HG03442 (cell line): ENCODE data around the gene CTIF.

ENCODE experiments used
- ATAC-seq: cut with Tn5 transposase; IDR thresholded peaks from one replicate; pipeline ENCODE4 v1.9.1; 2021; ENCODE audit warnings: mild to moderate bottlenecking, moderate library complexity; ENCODE audit not compliant: unreplicated experiment

CTIF gene

DNA sequence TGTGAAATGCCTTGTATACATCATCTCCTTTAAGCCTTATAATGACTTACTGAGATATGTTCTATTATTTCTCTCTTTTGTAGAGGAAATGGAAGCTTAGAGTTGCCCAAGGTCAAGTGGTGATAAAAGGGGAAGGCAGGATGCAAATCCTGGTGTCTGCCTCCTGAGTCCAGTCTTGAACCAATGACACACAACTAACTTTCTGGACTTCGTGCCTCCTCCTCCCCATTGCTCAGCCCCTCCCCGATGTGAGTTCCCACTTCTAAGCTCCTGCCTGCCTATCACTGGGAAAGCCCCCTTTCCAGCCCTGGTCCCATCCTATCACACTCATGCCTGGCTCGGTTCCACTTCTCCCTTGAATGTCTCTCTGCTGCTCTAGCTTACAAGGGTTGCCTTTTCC is 6.9 kb upstream of the CTIF start:
- ATAC-seq, result no peak

DNA sequence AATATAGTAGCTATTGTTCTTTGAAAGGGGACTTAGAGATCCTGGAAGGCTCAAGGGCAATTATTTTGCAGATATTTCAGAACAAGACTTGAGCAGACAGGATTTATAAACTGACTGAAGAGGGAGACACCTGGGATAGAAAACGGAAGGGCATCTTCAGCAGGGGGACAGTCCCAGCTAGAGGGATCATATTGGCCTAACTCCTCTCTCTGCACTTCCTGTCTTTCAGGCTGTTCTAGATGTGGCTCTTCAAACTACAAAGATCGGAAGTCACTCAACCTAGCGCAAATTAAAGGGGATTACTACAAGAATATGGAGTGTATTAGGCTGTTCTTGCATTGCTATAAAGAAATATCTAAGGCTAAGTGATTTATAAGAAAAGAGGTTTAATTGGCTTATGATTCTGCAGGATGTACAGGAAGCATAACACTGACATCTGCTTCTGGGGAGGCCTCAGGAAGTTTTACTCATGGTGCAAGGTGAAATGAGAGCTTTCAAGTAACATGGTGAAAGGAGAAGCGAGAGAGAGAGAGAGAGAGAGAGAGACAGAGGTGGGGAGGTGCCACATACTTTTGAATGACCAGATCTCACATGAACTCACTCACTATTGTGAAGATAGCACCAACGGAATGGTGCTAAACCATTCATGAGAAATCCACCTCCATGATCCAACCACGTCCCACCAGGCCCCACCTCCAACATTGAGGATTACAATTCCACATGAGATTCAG is 5.3 kb upstream of the CTIF start:
- ATAC-seq, result no peak

DNA sequence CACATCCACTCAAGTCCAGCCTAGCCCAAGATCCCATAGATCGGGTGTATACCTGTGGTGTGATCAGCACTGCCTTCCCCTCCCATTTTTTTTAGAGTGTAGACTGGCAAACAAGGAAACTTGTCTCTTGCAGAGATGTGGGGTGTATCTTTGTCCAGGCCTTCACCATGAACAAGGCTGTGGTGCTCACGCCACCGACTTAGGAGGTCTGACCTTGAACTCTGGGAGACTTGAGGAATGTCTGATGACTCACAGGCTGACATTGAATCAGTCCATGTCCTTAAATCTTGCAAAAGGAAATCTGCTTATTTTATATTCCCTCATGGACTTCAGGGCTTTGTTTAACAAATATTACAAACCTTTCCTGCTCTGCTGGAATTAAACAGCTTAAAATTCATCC is 4.5 kb upstream of the CTIF start:
- ATAC-seq, result no peak

DNA sequence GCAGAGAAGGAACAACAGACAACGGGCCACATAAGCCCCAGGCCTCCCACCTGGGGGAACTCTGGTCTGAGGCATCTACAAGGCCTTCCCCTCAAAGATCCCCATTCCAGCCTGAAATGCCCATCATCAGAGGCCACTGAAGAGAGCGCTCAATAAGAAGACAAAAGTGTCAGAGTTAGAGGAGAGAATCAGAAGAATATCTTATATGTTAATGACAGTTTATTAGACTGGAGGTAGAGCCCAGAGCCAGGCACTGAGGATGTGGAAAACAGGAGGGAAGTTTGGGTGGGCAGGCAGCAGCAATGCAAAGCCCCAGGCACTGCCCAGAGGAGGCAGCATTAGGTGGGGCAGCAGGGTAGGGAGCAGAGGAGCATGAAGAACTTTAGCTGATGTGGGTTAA is 2.9 kb upstream of the CTIF start:
- ATAC-seq, result no peak

DNA sequence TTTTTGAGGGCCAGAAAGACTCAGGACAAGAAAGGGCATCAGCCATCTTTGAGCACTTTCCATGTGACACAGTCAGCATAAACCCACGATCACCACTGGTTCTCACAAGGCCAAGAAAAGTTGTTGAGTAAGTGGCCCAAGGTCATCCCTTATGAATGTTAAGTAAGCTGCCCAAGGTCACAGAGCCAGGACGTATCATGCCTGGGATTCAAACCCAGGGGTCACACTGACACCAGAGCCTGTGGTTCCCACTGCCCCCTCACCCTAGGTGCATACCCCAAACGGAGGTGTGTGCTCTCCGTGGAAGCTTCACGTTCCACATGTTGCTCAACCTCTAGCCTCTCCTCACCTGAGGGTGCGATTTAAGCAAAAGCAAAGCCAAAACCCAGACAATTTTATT is 2.3 kb upstream of the CTIF start:
- no peak for ATAC-seq

DNA sequence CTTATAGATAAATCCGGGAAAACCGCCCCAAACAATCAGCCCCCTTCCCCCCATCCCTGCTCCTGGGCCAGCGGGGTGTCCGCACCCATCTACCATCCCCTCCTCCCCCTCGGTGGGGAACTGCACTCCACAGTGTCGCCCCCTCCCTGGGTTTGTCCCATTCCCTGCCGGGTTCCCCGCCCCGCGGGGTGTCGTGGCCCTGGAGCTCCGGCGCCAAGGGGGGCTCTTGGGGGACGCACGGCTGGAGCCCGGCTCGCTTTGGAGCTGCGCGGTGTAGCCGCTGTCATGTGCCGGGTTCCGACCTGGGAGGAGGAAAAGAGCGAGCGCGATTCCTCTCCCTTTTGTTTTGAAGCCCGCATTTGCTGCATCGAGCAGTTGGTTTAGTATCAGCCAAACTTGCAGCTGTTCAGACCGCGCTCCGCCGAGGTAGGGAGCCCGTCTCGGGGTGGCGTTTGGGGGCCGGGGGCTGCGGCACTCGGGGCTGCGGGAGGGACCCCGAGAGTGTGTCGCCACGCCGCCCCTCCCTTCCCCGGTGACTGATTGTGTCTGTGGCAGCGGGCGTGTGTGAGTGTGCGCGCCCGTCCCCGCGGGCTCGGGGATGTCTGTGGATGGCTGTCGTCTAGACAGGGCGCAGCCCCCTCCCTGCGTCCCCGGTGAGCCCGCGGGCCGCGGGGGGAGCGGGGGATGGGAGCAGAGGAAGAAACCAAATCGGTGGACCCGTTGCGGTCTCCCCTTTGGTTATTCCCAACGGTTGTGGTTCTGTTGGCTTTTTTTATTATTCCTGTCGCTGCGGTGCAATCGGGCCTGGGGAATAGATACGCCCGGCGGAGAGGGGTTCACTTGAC is 797 bp downstream of the CTIF start:
- ATAC-seq, result no peak

DNA sequence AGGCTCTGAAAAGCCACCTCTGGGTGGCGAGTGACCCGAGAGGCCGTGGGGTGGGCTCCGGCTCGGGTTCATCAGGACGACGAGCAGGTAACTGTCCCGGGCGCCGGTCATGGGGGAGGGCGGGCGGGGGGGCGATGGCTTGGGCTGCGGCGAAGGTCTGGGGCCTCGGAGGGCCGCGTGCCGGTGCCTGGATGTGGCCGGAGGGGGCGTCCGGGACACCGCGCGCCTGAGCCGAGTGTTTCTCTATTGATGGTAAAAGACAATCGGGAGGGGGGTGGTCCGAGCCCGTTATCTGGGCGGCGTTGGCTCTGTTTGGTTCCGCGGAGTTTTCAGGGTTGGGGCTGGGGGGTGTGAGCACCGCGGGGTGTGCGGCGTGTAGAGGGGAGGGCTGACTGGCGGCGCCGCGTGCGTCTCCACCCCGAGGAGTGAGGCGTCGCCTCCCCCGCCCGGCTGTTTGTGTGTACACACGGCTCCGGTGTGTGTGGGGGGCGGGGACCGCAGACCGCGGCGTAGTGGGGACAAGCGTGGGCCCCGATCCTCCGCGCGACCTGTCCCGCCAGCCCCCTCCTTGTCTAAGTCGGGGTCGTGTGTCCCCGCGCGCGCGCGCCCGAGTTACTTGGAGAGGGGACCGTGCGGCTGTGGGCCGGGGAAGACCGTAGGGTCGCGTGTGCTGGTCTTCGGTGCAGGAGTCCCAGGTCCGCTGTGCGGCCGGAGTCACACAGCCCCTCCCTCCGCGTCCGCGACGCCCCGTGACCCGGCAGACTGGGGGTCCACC is 1.6 kb downstream of the CTIF start:
- peak; percentile 35 for ATAC-seq

DNA sequence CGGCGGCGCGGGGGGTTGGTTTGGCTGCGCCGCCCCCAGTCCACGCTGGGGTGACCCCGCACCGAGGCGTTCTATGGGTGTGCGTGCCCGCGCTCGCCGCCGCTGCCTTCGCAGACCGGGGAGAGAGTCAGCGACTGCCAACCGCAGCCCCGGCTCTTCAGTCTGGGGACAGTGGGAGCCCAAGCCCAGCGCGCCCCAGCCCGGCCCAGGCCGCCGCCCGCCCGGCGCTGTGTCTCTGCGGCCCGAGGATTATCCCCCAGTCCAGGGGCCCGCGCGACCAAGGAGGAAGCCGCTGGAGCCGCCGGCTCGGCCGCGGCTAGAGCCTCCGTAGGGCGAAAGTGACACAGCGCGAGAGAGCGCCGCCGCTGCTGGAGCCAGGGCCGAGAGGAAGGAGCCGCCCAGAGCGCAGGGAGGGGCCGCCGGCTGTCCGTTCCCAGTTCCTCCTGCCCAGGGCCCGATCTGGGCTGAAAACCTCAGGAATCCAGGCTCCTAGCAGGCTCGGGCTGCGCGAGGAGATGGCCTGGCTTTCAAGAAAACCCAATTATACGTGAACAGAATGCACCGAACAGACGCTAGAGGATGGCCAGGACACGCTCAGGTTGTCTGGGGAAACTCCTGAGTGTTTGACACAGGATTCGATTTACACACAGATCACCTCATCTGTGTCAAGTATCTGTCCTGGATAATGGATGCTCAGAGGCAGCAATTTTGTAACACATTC is 2.4 kb downstream of the CTIF start:
- peak; percentile 28 for ATAC-seq

DNA sequence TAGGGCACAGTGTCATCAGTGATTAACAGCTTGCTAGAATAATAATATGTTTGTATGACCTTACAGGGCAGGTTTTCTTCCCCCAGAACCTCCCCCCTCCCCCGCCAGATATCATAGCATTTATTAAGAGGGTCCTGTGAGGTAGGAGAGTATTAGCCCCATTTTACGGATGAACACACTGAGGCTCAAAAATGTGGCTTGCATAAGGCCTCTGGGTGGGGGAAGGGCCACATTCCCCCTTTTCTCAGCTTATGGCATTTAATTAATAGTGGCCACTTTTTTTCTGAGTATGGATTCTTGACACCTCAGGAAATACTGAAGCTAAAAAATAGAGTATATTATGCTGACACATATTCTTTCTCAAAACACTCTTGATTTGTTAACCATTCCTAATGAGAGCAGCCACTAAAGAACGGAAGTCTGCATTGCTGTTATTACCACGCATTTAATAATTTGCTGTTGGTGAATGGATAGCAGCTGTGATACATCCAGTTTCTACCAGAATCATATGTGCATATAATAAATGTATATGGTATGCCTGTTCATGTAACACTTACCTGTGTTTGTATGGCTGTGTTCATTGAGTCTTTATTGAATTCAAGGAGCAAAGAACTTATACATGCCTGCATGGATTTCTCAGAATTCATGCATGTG is 3.0 kb downstream of the CTIF start:
- no peak for ATAC-seq

DNA sequence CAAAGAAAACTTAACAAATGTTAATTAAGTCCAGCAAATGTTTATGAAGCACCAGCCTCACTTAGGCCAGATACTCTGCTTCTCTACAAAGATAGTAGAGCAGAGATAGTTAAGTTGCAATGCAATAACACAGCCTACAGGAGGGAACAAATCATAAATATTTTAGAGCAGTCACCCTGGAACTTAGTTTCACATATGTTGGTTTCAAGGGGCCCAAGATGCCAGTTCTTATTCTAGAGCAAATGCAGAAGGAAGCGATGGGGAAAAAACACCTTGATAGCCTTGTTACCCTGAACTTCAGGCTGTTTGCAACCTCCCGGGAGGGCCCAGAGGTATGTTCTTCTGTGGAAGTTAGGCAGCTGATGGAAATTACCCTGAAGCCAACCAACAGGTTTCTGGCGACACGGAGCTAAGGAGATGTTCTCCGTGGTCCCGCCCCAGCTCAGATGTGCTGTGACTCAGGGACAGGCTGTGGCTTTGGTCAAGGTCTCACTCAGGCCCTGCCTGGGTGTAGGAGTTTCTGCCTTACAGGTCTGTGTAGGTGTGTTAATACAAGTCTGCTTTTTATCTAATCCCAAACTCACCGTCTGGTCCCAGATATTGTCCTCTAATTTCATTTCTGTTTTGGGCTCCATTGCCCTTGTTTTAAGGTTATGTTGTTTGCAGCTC is 3.8 kb downstream of the CTIF start:
- ATAC-seq, result no peak

DNA sequence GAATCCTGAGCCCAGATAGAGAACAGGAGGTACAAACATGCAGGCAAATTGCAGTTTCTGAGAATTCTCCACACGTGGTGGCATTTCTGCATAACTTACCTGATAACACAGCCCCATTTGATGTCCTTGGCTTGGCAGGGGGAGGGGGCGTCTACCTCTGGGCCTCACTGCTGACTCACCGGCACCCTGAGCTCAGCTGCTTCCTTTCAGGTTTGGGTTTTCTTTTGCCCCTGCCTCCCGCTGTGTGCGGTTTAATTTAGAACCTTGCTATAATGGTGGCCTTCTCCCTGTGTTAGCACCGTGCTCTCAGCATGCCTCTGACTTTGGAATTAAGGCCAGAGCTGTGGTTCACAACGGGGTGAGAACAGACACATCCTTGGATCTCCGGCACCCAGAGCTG is 4.4 kb downstream of the CTIF start:
- ATAC-seq, result no peak

DNA sequence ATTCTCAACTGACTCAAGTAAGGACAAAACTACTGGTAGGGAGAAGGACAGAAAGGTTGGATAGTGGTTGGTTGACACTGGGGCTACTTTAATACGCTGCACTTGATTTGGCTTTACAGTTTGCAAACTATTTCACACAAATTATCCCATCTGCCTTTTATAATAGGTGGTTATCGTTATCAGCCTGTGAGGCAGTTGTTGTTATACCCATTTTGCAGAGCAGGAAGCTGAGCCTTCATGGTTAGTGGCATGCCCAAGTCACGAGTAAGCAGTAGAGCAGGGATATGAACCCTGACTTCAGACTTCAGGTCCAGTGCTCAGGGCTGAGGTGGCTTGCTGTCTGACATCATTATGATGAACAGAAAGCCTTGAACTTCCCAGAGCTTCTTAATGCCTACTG is 5.3 kb downstream of the CTIF start:
- ATAC-seq, result no peak

DNA sequence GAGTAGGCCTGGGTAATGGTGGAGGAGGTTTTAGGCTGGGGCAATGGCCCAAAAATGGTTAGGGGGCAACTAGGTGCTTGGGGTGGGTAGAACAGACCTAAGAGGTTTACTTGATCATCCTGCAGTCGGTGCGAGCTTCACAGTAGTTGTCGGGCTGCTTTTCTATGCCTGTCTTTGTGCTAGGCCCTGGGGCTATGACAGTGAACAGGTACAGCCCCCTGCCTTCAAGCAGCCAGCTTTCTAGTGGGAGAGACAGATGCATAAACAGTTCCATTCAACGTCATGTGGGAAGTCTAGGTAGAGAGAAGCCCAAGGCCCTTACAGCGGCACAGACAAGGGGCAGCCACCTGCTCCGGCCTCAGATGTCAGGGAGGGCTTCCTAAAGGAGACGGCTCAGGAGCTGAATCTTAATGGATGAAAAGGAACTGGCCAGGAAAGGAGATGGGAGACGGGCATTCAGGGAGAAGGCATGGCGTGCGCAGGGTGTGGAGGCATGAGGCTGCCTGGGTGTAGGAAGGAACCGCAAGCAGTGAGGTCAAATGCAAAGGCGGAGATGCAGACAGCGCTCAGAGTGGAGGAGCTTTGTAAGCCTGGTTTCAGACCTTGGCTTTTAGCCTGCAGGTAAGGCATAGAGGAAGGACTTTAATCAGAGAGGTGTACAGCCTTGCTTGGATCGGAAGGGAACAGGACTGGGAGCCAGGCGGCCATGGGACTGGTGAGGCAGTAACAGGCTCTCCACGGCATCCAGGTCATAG is 6.0 kb downstream of the CTIF start:
- ATAC-seq, result no peak

DNA sequence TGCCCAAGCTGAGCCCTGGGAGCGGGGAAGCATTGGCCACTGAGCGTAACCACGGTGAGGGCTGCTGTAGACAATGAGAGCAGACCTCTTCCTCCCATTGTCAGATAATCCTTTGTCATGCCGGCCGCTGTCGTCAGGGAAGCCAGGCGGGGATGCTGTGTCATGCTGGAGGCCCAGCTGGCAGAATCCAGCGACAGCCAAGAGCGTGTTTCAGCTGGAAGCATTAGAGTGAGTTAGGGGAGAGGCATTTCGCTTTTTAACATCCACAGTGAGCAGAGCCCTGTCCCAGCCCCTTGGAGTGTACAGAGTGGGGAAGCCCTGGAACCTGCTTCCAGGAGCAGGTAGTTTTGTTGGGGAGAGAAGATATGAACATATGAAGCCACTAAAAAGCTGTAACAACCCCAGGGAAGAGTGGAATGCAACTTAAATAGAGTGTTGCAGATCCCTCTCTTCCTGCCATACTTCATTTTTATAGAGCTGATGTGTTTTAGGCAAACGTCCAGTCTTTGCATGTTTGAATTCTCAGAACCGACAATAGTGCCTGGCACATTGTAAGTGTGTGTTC is 7.0 kb downstream of the CTIF start:
- no peak for ATAC-seq

DNA sequence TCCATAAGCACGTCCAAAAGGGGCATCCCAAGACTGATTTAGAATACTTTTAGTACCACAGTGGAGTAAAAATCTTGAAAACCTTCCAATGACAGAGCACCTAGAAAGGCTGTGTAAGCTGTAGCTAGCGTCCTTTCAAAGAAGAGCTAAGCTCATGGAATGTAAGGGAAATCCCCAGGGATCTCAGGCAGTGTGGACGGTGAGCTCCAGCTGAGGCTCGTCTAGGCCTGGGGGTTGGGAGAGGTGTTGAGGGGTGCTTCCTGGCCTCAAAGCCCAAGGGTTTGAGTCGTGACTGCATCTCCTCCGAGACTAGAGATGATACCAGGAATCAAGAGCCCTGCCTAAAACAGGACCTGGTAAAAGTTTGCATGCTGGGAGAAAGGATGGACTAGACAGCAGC is 7.6 kb downstream of the CTIF start:
- ATAC-seq, result no peak

DNA sequence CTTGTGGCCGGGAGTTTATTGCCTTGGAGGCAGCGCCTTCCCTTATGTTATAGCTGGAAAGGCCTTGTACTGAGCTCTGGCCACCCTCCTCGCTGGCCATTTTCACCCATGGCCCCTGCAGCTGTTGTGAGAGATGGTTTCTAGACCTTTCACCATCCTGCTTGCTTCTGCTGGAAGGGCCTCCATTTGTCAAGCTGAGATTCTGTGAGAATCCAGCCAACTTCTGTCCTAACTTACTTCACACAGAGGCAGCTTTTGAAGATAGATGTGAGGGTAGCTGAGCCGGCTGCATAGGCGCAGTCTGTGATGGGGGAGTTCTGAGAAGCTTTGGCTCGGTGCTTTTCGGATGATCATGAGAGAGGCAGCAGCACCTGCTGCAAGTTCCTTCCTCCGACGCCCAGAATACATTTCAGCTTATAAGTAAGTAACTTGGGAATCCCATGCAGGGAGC is 8.7 kb downstream of the CTIF start:
- no peak for ATAC-seq

DNA sequence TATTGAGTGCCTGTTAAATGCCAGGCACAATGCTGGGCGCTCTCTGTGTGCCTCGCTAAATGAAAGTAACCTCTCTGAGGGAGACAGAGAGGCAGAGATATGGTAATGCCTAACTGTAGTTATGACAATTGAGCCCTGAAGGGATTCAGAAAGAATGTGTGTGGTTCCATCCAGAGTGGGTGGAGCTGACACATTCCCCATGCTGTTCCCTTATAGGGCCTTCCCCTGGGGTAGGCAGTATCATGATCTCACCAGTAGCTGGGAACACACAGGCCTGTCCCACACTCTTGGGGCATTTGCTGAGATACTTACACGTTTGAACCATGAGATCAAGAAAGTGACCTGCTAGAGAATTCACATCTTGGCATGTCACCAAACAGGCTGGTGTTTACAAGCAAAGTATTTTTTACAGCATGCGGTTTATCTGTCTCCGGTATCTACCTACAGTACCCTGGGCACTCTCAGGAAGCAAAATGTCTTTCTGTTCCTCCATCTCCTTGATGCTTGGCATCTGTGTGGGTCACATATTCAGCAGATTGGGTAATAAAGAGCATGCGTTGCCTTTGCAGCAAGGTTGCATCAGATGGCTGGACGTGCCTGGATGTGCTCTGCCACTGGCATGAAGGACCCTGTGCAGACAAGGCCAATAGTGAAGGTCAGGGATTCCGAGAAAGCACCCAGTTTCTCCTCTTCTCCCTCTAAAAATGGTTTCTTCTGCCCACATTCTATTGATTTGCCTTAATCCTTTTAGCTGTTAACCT is 9.4 kb downstream of the CTIF start:
- ATAC-seq, result no peak

DNA sequence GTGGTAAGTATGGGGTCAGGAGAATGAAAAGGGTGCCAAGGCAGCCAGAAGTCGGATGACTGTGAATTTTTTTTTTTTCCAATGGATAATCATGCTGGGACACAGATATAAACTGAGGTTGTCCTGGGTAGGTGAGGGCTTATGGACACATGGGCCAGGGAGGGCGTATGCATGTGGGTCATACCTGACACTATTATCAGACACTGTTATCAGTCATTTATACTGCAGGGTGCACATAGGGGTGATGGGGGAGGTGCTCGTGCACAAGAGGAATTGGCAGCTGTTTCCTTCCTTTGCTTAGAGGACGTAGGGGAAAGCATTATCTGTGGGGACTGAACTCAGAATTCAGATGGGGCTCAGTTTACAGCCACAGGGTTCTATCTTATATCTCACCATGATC is 10.1 kb downstream of the CTIF start:
- no peak for ATAC-seq
